ENCODE results near the gene PGC.

PGC gene

DNA sequence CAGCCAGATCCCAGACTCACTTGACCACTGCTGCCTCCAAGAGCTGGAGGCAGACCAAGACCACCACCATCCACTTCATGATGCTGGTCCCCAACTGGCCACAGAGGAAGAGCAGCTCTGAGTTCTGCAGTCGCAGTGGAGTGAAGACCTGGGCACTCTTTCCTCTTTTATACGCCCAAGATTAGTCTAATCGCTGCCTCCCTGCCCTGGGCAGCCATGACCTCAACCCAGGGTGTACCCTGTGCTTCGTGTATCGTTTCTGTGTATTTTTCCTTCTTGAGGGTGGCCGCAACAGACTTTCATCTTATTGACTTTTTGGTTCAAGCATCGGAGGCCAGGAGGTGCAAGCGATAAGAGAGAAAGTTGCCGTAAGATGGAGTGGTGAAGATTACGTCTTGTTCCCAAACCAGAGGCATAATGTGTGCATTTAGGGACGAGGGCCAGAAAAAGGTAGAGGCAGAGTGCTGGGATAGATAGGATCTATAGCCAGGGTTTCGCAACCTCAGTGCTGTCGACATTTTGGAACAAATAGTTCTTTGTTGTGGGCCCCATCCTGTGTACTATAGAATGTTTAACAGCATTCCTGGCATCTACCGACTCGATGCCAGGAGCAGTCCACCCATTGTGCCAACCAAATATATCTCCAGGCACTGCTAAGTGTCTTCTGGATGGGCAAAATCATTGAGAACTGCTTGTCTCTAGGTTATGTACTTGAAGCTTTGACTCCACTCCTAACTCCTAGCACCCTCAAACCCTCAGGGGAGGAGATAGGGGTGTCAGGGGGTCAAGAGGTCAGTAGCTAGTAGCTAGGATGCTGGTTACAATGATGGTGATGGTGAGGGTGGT lies at the start of gene PGC:
Gene PGC (minus strand): TSS at position 142 of the 846 bp plus-strand sequence. CDS start 63 bp downstream, at position 79.
- no peak for DNase-seq (ENCODE audit: low spot score)

DNA sequence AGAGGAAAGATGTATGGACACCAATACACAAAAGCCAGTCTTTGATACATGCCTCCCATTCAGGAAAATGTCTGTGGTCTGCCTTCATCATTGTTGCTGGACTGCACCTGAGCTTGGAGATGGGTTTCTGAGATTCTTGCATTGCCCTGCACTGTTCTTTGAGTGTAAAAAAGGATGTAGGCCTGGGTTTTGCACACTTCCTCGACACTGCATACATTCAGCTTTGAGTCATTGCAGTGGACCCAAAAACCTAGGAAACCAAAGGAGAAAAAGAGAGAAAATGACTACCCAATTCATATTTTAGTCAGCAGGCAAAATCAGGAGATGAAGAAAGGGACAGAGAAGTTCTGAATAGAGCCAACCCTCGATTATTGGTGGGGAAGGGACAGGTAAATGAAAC lies 49.3 kb upstream of the PGC start:
- no peak for DNase-seq (ENCODE audit: low spot score)

DNA sequence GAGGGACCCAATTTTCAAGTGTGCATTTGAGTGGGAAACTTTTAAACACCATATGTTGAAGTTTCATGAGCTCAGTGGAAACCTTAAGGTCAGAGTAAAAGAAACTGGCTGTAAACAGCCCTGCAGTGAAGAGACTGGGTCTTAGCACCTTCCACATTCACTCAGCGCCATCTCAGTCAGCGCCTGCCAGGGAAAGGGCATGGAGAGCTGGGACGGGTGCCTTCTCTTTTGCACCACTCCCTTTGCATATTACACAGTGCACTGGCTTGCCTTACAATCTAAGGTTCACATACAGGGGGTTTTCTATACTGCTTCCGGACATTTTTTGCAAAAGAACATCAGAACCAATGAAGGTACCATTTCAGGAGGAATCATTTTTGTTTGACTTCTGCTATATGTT lies 44.8 kb upstream of the PGC start:
- DNase-seq (ENCODE audit: low spot score) = no peak

DNA sequence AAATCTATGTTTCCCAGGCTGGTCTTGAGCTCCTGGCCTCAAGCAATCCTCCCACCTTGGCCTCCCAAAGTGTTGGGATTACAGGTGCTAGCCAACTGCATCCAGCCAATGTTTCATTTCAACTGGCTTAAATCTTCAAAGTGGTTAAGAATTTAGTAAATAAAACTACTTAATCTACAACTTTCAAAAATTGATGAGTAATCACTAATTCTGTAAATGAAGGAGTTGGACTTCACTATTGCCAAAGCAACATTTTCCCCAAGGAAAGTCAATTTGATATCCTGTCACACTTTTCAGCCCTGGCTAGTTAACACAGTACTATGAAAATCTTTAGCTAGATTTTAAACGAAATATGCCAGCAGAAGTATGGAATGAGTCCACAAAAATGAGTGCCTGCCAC lies 44.1 kb upstream of the PGC start:
- no peak for DNase-seq (ENCODE audit: low spot score)

DNA sequence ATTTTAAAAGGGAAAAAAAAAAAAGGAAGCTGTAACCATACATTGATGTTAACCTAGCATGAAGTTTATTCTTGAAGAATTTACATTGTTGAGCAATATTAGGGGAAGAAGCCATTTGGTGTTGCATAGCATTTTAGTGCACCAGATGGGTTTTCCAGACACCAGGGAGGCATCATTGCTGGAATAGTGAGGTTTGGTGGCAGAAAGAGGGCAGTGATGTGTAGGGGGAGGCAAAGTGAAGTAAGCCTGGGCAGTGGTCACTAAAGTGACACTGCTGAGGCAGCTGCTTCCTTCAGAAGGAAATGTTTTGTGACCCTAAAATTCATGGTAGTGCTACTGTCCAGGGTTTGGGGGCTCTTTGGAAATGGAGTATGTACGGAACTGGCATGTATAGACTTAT lies 42.8 kb upstream of the PGC start:
- DNase-seq (ENCODE audit: low spot score) = no peak

DNA sequence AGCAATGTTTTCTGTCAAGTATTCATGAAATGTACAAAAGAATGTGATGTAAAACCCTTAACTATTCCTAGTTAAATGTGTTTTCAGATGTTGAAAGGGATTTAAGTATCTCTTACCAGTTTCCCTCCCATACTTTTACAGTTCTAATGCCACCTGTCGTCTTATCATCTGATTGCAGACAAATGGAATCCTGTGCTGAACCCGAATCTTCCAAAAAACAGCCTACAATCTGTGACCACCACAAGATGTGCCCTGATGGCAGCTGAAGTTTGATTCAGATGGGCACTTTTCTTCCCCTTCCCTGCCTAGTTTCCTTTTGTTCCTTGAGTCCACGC lies 42.2 kb upstream of the PGC start:
- DNase-seq (ENCODE audit: low spot score) = no peak

DNA sequence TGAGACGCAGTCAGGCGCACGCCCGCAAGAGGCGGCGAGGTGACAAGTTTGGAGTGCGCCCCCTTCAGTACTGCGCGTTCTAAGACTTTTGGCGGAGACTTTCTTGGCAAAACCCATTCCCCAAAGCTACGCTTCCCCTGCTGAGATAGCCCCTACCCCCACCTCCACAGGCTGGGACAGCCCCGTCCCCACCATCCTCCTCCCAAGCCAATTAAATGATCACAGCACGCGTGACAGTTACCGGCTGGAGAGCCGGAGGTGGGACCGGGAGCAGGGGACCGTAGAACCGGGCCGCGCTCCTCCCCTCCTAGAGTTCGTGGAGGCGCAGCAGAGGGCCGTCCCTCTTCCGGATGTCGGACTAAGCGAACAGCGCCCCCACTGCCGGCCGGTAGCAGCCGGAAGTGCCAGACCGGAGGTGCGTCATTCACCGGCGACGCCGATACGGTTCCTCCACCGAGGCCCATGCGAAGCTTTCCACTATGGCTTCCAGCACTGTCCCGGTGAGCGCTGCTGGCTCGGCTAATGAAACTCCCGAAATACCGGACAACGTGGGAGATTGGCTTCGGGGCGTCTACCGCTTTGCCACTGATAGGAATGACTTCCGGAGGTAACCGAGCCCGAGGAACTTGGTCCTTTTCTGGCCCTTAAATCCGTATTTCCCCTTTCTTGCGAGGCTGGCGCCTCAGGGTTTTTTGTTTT lies 40.2 kb upstream of the PGC start, which contains the start of gene TOMM6:
Gene TOMM6 (plus strand): TSS at position 476 of the 699 bp plus-strand sequence. CDS start 4 bp downstream, at position 480.
- peak; percentile 95 for DNase-seq (ENCODE audit: low spot score)

DNA sequence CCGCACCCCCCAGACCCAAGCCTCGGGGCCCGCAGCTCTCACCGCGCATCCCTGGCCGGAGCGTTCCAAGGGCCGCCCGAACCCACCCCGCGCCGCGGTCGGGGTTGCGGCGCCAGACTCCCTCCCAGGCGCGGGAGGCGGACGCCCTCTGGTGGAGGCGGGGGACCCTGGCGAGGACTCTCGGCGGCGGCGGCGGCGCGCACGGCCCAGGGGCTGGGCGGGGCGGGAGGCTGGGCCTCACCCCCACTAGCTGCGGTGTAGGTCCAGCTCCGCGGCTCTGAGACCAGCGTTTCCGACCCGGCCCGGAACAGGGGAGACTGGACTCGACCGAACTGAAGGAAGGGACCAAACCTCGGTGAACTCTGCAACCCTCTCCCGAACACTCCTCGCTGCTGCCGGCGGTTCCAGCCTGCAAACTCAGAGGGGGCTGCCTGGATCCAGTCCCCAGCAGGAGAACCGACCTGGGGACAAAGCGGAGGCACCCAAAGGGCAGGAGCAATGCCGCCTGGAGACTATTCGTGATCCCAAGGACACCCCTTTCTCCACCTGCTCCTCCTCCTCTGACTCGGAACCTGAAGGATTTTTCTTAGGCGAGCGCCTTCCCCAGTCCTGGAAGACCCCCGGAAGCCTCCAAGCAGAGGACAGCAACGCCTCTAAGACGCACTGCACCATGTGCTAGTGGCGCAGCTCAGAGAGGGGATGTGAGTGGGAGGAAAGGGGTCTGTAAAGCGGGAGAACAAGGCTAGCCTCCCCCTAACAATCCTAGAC lies 39.4 kb upstream of the PGC start:
- peak; percentile 87 for DNase-seq (ENCODE audit: low spot score)

DNA sequence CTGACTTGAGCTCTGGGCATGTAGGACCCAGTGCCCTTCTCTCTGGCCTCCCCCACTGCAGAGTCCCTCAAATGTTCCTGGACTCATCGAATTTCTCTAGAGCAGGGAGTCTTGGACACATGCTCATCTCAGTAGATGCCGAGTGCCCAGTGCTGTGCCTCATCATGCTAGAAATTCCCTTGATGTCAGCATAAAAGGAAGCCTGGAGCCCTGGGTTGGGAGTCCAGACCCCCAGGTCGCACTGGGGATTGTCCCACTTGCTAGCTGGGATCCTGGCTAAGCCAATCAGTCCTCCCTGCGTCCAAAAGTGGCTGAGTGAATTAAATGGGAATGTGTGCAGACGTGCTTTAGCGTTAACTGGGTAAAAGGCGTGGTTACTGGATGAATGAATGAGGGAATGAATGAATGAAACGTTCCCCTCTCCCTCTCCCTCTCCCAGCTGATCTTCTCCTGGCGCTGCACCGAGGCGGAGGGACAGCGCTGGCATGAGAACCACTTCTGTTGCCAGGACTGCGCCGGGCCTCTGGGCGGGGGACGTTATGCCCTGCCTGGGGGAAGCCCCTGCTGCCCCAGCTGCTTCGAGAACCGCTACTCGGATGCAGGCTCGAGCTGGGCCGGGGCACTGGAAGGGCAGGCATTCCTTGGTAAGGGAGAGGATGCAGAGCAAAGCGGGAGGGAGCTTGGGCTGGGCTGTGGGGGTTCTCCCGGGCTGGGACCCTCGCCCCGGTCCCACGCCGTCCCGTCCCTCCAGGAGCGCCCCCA lies 38.7 kb upstream of the PGC start:
- no peak for DNase-seq (ENCODE audit: low spot score)

DNA sequence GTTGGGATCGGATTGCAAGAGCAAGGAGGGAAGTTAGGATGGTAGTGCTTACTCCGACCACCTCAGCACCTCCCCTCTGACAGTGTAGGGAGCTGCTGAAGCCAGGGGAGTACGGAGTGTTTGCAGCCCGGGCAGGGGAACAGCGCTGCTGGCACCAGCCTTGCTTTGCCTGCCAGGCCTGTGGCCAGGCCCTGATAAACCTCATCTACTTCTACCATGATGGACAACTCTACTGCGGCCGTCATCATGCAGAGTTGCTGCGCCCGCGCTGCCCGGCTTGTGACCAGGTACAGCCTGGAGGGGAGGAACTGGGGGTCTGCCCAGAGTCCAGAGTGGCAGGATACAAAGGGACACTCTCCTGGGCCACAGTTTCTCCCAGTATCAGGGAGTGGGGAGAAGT lies 38.1 kb upstream of the PGC start:
- no peak for DNase-seq (ENCODE audit: low spot score)

DNA sequence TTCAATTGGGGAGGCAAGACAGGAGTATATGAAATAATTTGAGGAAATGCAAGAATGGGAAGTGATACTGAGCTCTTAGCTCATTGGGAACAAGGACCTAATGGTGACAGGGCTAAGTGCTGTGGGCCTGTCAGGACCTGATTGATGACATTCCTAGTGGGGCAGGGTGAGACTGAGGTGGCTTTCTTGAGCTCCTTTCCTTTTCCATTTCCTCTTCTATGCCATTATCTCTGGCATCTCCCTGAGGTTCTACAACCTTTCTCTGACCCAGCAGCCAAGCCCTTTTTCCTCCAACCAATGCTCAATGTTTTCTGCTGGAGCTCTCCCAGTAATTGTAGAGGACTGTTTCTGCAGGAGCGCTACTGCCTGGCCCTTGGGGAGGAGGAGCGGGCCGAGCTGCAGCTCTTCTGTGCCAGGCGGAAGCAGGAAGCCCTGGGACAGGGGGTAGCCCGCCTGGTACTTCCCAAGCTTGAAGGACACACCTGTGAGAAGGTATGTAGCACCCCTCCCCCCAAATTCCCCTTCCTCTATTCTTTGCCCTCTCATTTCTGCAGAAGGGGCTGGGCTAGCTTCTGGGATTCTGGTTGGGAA lies 37.5 kb upstream of the PGC start:
- DNase-seq (ENCODE audit: low spot score) = no peak

DNA sequence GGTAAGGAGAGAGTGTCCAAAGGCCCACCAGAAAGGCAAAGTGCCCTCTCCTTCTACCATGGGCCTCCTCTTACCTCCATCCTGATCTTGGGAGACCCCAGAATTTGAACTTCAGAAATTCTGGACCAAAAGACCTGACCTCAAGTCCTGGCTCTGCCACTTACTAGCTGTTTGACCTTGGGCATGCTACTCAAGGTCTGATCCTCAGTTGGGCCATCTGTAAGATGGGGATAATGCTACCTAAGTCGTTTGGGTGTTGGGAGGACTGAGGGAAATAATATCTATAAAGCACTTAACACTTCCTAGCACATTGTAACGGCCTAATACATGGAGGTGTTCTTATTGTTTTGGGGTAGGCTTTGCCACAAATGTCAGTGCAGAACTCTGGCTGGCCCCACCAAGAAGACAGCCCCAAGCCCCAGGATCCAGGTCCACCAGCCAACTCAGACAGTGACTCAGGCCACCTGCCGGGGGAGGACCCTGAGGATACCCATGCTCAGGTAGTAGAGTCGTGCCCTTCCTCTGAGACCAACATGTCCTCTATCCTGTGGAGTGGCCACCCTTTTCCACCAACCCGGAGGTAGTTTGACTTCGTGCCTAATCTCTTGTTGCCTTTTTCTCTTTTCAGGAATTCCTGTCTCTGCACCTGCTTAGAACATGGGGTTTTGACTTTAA lies 36.0 kb upstream of the PGC start:
- no peak for DNase-seq (ENCODE audit: low spot score)

DNA sequence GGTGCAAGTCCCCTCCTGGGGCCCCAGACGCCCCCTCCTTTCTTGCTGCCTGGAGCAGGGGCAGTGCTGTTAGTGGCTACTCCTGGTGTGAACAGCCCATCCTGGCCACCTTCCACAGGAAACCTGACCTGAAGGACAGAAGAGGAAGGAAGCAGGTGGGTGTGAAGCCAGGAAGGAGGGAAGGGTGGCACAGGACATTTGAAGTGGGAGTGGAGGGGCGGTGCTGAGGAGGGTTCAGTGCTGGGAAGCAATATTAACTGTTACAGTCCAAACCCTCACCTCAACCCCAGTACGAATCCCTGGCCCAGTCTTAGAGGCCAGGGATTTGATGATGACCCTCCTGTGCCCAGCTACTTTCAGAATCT lies 34.2 kb upstream of the PGC start:
- DNase-seq (ENCODE audit: low spot score) = no peak

DNA sequence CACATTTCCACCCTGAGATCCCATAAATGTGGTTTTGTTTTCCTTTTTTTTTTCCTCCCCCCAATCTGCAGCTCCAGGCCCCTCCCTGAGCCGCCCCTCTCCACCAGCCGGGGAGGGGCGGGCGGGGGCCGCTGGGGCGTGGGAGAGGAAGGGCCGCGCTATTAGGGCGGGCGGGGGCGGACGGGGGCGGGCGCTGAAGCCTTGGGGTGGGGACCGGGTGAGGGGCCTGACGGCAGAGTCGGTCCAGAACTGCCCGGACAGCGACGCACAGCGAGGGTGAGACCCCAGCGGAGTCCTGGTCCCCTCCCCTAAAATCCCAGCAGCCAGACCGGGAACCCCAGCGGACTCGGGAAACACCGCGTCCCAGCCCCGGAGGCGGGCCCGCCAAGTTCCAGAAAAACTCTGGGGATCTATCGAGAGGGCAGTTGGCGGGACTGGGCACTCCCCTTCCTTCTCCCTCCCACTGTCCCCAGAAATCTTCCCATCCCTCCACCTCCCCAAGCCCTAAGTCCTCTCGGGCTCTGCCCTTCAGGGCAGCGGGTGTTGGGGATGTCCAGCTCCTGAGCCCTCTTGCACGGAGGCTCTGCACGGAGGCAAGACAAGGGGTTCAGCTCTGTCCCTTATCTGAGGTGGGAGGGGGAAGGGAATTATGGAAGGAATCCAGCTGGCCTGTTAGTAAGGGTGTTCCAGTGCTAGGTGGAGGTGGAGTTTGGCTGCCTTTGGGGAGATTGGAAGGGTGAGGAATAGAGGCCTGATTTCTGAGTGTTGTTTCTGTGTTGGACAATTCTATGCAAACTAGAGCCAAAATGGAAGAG lies 33.6 kb upstream of the PGC start, which contains the start of gene PRICKLE4:
Gene PRICKLE4 (plus strand): TSS at position 232 of the 815 bp plus-strand sequence. CDS start 2,692 bp downstream, outside the sequence.
- DNase-seq (ENCODE audit: low spot score) = no peak

DNA sequence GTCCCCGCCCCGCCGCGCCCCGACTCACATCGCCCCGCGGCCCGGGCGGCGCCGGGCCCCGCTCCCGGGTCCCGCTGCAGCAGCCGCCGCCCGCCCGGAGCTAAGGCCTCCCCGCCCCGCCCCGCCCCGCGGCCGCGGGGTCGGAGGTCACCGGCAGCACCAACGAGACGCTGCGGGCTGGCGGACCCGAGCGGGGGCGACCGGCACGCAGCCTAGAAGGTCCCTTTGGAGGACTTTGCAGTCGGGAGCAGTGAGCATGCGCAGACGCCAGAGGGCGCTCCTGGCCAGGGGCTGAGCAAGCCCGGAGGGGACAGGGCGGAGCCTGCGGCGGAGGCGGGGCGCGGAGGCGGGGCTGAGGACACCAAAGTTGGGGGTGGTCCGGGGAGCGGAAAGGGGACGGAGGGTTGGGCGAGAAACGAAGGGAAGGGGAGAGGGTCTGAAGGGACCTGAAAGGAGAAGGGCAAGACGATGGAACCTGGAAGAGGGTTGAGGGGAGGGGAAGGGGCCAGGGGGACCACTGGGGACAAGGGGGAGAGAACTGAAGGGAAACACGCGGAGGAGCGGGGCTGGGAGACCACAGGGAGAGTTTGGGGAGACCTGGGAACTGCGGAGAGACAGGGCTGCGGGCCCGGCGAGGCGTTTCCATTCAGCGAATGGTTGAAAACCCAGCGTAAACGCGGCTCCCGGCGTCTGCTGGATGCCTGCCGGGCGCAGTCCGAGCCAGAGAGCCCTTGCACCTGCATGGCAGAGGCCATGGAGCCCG lies 32.8 kb upstream of the PGC start, which contains the start of gene FRS3:
Gene FRS3 (minus strand): TSS at position 113 of the 763 bp plus-strand sequence. CDS start 2,913 bp downstream, outside the sequence.
- DNase-seq (ENCODE audit: low spot score) = peak; percentile 99

DNA sequence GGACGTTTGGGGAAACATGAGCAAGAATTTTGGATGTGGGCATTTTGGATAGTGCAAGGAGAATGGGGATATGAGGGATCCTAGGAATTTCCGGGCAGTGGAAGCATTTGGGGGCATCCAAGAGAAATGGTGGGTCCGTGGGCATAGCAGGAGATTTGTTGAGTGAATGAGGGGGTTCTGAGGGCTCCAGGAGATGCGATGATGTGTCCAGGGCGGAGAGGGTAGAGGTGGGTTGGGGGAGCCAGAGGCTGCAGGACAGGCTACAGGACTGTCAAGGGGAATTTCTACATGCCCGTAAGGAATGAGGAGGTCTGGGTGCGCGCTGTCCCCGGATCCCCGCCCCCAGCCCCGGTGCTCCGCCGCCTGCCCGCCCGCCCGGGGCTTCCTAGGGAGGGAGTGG lies 32.1 kb upstream of the PGC start:
- DNase-seq (ENCODE audit: low spot score) = no peak

DNA sequence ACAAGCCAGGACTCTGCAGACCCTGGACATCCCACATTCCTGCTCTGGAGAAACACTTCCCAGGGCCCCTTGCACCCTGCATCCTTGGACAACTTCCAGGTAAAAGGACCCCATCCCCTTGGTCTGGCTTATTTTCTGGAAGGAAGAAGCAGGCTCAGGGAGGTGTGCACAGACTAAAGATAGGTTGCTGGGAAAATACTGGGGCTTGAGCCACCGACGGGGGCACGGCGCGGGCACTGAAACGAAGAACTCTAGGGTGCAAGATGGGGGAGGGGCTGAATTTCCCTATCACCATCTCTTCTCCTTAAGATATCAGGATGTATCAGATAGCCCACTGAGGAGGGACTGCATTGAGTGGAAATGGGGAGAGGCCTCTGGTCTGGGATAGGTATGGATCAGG lies 31.7 kb upstream of the PGC start:
- no peak for DNase-seq (ENCODE audit: low spot score)

DNA sequence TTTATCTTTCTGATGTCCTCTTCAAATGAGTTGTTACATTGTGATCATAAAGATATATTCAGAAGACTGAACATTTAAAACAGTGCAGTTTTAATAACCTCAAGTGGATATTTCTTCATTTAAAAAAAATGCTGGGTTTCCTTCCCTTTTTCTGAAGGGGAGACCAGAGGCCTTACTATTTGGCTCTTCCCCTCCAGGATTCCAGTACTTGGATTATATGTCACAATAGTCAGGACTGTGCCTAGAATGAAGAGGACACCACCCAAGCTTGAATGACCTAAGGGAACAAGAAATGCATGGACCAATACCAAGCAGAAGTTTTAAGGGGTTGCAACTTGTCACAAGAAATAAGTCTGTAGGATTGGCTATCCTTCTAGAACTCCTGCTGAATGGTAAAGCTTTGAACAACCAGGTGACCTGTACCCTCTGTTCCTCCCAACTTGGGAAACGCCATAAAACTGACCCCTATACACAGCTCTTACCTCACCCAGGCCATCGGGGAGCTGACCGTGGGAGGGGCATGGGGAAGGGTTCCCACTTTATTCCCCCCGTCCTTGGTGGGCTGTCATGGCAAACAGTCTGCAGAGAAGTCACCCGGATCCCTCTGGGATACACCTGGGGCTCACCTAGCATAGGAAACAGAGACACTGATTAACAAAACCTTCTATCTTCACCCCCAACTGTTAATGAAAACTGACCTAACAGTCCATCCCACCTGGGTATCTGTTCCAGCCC lies 30.5 kb upstream of the PGC start:
- DNase-seq (ENCODE audit: low spot score) = no peak
